GM18511 (cell line): Measurements from ENCODE around the gene SMCO4.
"Not testable (repeated sequence)": the region's sequence is repeated elsewhere in the genome, so short reads cannot be mapped to it uniquely, and the experiment has no call there.

Experiments used
- ATAC-seq: cut with Tn5 transposase; IDR thresholded peaks from one replicate; pipeline ENCODE4 v1.9.1; 2021; ENCODE audit warnings: mild to moderate bottlenecking, moderate library complexity; ENCODE audit not compliant: unreplicated experiment

Gene SMCO4

GRCh38 chr11:93543292-93543977 lies at the start of gene SMCO4:
TSS of gene SMCO4 (minus strand) at chr11:93543391. CDS start at chr11:93479189, 64,202 bp downstream.
- ATAC-seq, result peak; percentile 80

- peak; percentile 87 for ATAC-seq
These were observed 48.2 kb upstream of the SMCO4 start for GRCh38 chr11:93591247-93591898.

GRCh38 chr11:93589347-93589746 lies 46.2 kb upstream of the SMCO4 start:
- no peak for ATAC-seq

GRCh38 chr11:93587858-93588581 lies 44.8 kb upstream of the SMCO4 start:
- ATAC-seq, result no peak

- not testable (repeated sequence) for ATAC-seq
These were observed 44.2 kb upstream of the SMCO4 start for GRCh38 chr11:93587425-93587824.

GRCh38 chr11:93585758-93586157 lies 42.6 kb upstream of the SMCO4 start:
- ATAC-seq, result no peak

GRCh38 chr11:93583490-93583889 lies 40.3 kb upstream of the SMCO4 start:
- ATAC-seq, result no peak

GRCh38 chr11:93579187-93579751 lies 36.1 kb upstream of the SMCO4 start:
- ATAC-seq, result no peak

GRCh38 chr11:93577286-93577685 lies 34.1 kb upstream of the SMCO4 start:
- ATAC-seq, result no peak

GRCh38 chr11:93576870-93577269 lies 33.7 kb upstream of the SMCO4 start:
- ATAC-seq, result not testable (repeated sequence)

- no peak for ATAC-seq
These were observed 31.5 kb upstream of the SMCO4 start for GRCh38 chr11:93574638-93575220.

GRCh38 chr11:93573184-93573583 lies 30.0 kb upstream of the SMCO4 start:
- no peak for ATAC-seq

- ATAC-seq, result no peak
These were observed 29.4 kb upstream of the SMCO4 start for GRCh38 chr11:93572621-93573020.

- no peak for ATAC-seq
These were observed 29.0 kb upstream of the SMCO4 start for GRCh38 chr11:93572171-93572570.

- no peak for ATAC-seq
These were observed 28.4 kb upstream of the SMCO4 start for GRCh38 chr11:93571612-93572011.

- no peak for ATAC-seq
These were observed 27.7 kb upstream of the SMCO4 start for GRCh38 chr11:93570759-93571413.

- no peak for ATAC-seq
These were observed 26.3 kb upstream of the SMCO4 start for GRCh38 chr11:93569496-93569895.

GRCh38 chr11:93568726-93569125 lies 25.5 kb upstream of the SMCO4 start:
- no peak for ATAC-seq

- ATAC-seq, result no peak
These were observed 24.3 kb upstream of the SMCO4 start for GRCh38 chr11:93567401-93567895.

- ATAC-seq, result no peak
These were observed 21.7 kb upstream of the SMCO4 start for GRCh38 chr11:93564895-93565294.
